Measurements from ENCODE around the gene PRRT4. TPM values are rescaled to one million over a fixed set of nuclear protein-coding genes. Genes with fewer than 3 reads are reported as not detected.

PRRT4 gene
- total and polyA plus RNA-seq, 2 of the 13 experiments (the other 11 are each of a cell fraction or from before 2014, with no cell fraction given): not detected

DNA sequence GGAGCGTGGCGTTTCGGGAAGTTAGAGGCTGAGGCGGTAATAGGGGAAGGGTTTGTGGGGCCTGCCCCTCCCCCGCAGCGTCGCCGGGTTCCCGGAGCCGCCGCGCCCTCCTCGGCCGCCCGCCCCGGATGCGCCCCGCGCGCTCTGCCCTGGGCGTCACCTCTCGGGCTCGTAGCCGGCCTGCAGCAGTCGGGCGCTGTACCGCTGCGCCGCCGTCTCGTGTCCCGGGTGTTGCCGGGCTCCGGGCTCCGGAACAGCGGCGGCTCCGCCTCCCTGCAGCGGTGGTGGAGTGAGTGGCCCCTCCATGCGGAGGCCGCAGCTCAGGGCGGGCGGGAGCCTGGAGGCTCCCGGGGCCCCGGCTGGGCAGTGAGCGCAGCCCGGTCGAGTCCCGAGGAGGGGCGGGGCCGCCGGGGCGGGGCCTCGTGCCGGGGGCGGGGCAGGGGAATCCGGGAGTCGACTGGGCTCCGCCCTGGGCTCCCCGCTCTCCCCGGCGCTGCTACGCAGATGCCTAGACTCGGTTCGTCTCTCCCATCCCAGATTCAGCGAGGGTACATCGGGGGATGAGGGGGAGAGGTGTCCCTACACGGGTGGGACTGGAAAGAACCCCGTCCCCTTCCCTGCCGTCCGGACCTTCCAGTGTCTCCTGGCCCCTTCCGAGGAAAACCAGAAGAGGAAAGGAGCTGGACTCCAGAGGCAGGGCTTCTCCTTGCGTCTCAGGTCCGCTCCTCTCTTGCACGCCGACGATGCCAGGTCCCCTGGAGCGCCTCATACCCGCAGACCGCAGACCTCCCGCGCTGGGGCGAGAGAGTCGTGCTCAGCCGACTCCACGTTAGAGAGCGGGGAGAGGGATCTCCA is 48.3 kb upstream of the PRRT4 start, which contains the start of gene IMPDH1 (continued):
- TF ChIP-seq, protein P1, sequence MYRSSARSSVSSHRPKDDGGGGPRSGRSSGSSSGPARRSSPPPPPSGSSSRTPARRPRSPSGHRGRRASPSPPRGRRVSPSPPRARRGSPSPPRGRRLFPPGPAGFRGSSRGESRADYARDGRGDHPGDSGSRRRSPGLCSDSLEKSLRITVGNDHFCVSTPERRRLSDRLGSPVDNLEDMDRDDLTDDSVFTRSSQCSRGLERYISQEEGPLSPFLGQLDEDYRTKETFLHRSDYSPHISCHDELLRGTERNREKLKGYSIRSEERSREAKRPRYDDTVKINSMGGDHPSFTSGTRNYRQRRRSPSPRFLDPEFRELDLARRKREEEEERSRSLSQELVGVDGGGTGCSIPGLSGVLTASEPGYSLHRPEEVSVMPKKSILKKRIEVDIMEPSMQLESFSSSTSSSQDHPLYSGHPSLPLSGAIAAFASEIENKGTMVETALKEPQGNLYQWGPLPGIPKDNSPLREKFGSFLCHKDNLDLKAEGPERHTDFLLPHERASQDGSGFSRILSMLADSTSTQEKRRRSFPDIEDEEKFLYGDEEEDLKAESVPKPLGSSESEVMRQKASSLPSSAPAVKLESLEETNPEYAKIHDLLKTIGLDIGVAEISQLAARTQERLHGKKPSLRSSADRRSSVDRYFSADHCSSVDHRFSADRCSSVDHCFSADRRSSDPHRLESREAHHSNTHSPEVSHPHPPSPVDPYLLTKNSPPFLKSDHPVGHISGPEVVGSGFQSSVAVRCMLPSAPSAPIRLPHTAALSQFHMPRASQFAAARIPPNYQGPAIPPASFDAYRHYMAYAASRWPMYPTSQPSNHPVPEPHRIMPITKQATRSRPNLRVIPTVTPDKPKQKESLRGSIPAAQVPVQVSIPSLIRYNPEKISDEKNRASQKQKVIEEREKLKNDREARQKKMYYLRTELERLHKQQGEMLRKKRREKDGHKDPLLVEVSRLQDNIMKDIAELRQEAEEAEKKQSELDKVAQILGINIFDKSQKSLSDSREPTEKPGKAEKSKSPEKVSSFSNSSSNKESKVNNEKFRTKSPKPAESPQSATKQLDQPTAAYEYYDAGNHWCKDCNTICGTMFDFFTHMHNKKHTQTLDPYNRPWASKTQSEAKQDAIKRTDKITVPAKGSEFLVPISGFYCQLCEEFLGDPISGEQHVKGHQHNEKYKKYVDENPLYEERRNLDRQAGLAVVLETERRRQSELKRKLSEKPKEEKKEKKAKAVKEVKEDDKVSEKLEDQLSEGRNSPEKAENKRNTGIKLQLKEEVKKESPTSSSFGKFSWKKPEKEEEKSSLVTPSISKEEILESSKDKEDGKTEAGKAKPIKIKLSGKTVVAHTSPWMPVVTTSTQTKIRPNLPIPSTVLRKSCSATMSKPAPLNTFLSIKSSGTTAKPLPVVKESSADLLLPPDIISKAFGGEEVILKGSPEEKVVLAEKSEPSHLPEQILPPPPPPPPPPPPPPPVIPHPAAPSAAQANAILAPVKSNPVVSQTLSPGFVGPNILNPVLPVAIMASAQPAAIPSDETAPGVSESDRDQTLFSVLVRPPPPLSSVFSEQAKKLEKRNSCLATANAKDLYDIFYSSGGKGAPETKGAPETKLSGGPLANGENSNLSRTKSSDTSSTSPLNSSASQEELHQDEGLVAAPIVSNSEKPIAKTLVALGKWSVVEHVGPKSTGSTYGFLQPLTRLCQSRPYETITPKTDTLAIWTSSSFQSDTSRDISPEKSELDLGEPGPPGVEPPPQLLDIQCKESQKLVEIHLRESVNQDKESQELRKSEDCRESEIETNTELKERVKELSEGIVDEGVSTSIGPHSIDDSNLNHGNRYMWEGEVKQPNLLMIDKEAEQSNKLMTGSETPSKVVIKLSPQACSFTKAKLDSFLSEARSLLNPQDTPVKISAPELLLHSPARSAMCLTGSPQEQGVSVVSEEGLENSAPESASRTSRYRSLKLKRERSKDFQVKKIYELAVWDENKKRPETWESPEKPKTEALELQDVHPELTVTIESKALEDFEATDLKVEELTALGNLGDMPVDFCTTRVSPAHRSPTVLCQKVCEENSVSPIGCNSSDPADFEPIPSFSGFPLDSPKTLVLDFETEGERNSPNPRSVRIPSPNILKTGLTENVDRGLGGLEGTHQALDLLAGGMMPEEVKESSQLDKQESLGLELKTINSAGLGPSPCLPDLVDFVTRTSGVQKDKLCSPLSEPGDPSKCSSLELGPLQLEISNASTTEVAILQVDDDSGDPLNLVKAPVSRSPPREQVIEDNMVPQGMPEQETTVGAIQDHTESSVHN (CRISPR knock-in tag; IDR thresholded peaks at IDR 0.05): no peak
- TF ChIP-seq SRSF9 (IDR thresholded peaks at IDR 0.05; ENCODE audit: borderline replicate concordance, insufficient read depth, low read depth, low read length, poor library complexity, severe bottlenecking) (no peak), XRCC5 (optimal IDR thresholded peaks at IDR 0.05; ENCODE audit: low read length) (no peak), MXD1 (CRISPR knock-in tag; IDR thresholded peaks at IDR 0.05) (peak; percentile 35; the same call in 1 of the 2 replicates), ZBTB1 (CRISPR knock-in tag; IDR thresholded peaks at IDR 0.05; ENCODE audit: borderline replicate concordance) (no peak), TRIM24 (CRISPR knock-in tag; IDR thresholded peaks at IDR 0.05) (no peak), HOXA5 (CRISPR knock-in tag; IDR thresholded peaks at IDR 0.05) (0 out of 2 replicates have a peak, but pooled peaks have one; percentile 62), ZNF878 (CRISPR knock-in tag; IDR thresholded peaks at IDR 0.05) (no peak), EZH2 (conservative IDR thresholded peaks at IDR 0.05; ENCODE audit: low read depth, low read length) (no peak; the same call in 1 of the 2 replicates), ZNF780A (CRISPR knock-in tag; IDR thresholded peaks at IDR 0.05) (no peak), POLR2AphosphoS5 (IDR thresholded peaks at IDR 0.05; ENCODE audit: low read depth, low read length) (peak; percentile 33; the same call in 1 of the 2 replicates), NBN (conservative IDR thresholded peaks at IDR 0.05) (no peak), ZNF644 (CRISPR knock-in tag; IDR thresholded peaks at IDR 0.05; ENCODE audit: low read depth) (no peak), HNRNPUL1 (IDR thresholded peaks at IDR 0.05; ENCODE audit: low read depth, low read length) (no peak), ZNF333 (CRISPR knock-in tag; IDR thresholded peaks at IDR 0.05; ENCODE audit: borderline replicate concordance) (no peak), FOXC1 (CRISPR knock-in tag; IDR thresholded peaks at IDR 0.05; ENCODE audit: borderline replicate concordance) (no peak), ZBTB7B (CRISPR knock-in tag; IDR thresholded peaks at IDR 0.05) (no peak)
- TF ChIP-seq, protein P2, sequence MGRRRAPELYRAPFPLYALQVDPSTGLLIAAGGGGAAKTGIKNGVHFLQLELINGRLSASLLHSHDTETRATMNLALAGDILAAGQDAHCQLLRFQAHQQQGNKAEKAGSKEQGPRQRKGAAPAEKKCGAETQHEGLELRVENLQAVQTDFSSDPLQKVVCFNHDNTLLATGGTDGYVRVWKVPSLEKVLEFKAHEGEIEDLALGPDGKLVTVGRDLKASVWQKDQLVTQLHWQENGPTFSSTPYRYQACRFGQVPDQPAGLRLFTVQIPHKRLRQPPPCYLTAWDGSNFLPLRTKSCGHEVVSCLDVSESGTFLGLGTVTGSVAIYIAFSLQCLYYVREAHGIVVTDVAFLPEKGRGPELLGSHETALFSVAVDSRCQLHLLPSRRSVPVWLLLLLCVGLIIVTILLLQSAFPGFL (CRISPR knock-in tag; IDR thresholded peaks at IDR 0.05): no peak
- TF ChIP-seq, protein P3, sequence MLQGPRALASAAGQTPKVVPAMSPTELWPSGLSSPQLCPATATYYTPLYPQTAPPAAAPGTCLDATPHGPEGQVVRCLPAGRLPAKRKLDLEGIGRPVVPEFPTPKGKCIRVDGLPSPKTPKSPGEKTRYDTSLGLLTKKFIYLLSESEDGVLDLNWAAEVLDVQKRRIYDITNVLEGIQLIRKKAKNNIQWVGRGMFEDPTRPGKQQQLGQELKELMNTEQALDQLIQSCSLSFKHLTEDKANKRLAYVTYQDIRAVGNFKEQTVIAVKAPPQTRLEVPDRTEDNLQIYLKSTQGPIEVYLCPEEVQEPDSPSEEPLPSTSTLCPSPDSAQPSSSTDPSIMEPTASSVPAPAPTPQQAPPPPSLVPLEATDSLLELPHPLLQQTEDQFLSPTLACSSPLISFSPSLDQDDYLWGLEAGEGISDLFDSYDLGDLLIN (CRISPR knock-in tag; IDR thresholded peaks at IDR 0.05; ENCODE audit: borderline replicate concordance): no peak

All from HepG2 (cell line).